ENCODE measurements around the gene LRRC8B. TPM values are rescaled to one million over a fixed set of nuclear protein-coding genes. Genes with fewer than 3 reads are reported as not detected.

The LRRC8B gene
- total RNA-seq, 1 experiment from 2014 or later: 9.7 TPM

- DNase-seq (ENCODE audit: unreplicated experiment): no peak
- no peak for TF ChIP-seq CTCF (IDR thresholded peaks at IDR 0.05; ENCODE audit: unreplicated experiment)
- H3K27ac Mint-ChIP-seq (ENCODE audit: low read depth, unreplicated experiment): peak overlapping the region; percentile 88
- H3K4me1 Mint-ChIP-seq (ENCODE audit: insufficient read depth, unreplicated experiment): peaks cover 17% of the 10 kb centered on the region
- intact Hi-C loops (cut with micrococcal nuclease): loop anchor here (2.0 kb wide), 1 partner anchor 20 kb away; no protein-coding TSS in a partner anchor
- no peaks in the 10 kb centered on the region for H3K27me3 Mint-ChIP-seq (ENCODE audit: insufficient read depth, unreplicated experiment)
- BruUV-seq (replicated peaks): no TSS peak
- POLR2A ChIA-PET: interaction anchor here (1.2 kb wide), 1 partner anchor 49 kb away, joined by 3 read pairs; no protein-coding TSS in a partner anchor
- H3K4me3 Mint-ChIP-seq (ENCODE audit: unreplicated experiment): peak overlapping the region; percentile 47
- H3K9me3 Mint-ChIP-seq (ENCODE audit: unreplicated experiment): no peaks in the 10 kb centered on the region
- no peaks in the 10 kb centered on the region for H3K36me3 Mint-ChIP-seq (ENCODE audit: insufficient read depth, unreplicated experiment)
- CTCF ChIA-PET: interaction anchor here (0.6 to 1.2 kb wide), 4 partner anchors 11 to 405 kb away, joined by 3 read pairs; no protein-coding TSS in a partner anchor
Observed at GRCh38 chr1:89575207-89575606, 50.6 kb downstream of the LRRC8B start.

- Mint-ChIP-seq H3K9me3 (ENCODE audit: unreplicated experiment) (no peaks in the 10 kb centered on the region), H3K27me3 (ENCODE audit: insufficient read depth, unreplicated experiment) (no peaks in the 10 kb centered on the region), H3K36me3 (ENCODE audit: insufficient read depth, unreplicated experiment) (no peaks in the 10 kb centered on the region), H3K27ac (ENCODE audit: low read depth, unreplicated experiment) (peak overlapping the region; percentile 88), H3K4me1 (ENCODE audit: insufficient read depth, unreplicated experiment) (peaks cover 17% of the 10 kb centered on the region), H3K4me3 (ENCODE audit: unreplicated experiment) (no peak overlapping the region)
- DNase-seq (ENCODE audit: unreplicated experiment): no peak
- POLR2A ChIA-PET: interaction anchor here (0.5 to 1.0 kb wide), 3 partner anchors 12 to 592 kb away, joined by 3 read pairs; no protein-coding TSS in a partner anchor
- CTCF ChIA-PET: interaction anchor here (1.2 kb wide), 1 partner anchor 23 kb away, joined by 4 read pairs; no protein-coding TSS in a partner anchor
- intact Hi-C loops (cut with micrococcal nuclease): no loop called here
- no peak for TF ChIP-seq CTCF (IDR thresholded peaks at IDR 0.05; ENCODE audit: unreplicated experiment)
- BruUV-seq (replicated peaks): no TSS peak
Observed at GRCh38 chr1:89576013-89576412, 51.4 kb downstream of the LRRC8B start.

GRCh38 chr1:89578151-89578550 is 53.5 kb downstream of the LRRC8B start:
- no TSS peak for BruUV-seq (replicated peaks)
- CTCF ChIA-PET: interaction anchor here (1.1 kb wide), 1 partner anchor 10 kb away, joined by 3 read pairs; no protein-coding TSS in a partner anchor
- POLR2A ChIA-PET: interaction anchor here (0.7 kb wide), 1 partner anchor 26 kb away, joined by 3 read pairs; no protein-coding TSS in a partner anchor
- Mint-ChIP-seq H3K9me3 (ENCODE audit: unreplicated experiment) (no peaks in the 10 kb centered on the region), H3K27ac (ENCODE audit: low read depth, unreplicated experiment) (no peak overlapping the region), H3K36me3 (ENCODE audit: insufficient read depth, unreplicated experiment) (peaks cover 6% of the 10 kb centered on the region), H3K4me1 (ENCODE audit: insufficient read depth, unreplicated experiment) (peaks cover 17% of the 10 kb centered on the region), H3K27me3 (ENCODE audit: insufficient read depth, unreplicated experiment) (no peaks in the 10 kb centered on the region), H3K4me3 (ENCODE audit: unreplicated experiment) (no peak overlapping the region)
- DNase-seq (ENCODE audit: unreplicated experiment): peak; percentile 23
- intact Hi-C loops (cut with micrococcal nuclease): no loop called here
- TF ChIP-seq CTCF (IDR thresholded peaks at IDR 0.05; ENCODE audit: unreplicated experiment): no peak

GRCh38 chr1:89578946-89579684 is 54.5 kb downstream of the LRRC8B start:
- ChIA-PET POLR2A (interaction anchor here (0.7 to 1.7 kb wide), 2 partner anchors 11 to 27 kb away, joined by 3 to 5 read pairs; no protein-coding TSS in a partner anchor), CTCF (interaction anchor here (1.1 to 2.2 kb wide), 5 partner anchors 9 to 184 kb away, joined by 3 to 12 read pairs (median 4); no protein-coding TSS in a partner anchor)
- Mint-ChIP-seq H3K4me3 (ENCODE audit: unreplicated experiment) (no peak overlapping the region), H3K36me3 (ENCODE audit: insufficient read depth, unreplicated experiment) (peaks cover 7% of the 10 kb centered on the region), H3K4me1 (ENCODE audit: insufficient read depth, unreplicated experiment) (peaks cover 17% of the 10 kb centered on the region), H3K27me3 (ENCODE audit: insufficient read depth, unreplicated experiment) (no peaks in the 10 kb centered on the region), H3K9me3 (ENCODE audit: unreplicated experiment) (no peaks in the 10 kb centered on the region), H3K27ac (ENCODE audit: low read depth, unreplicated experiment) (no peak overlapping the region)
- DNase-seq (ENCODE audit: unreplicated experiment): no peak
- no peak for TF ChIP-seq CTCF (IDR thresholded peaks at IDR 0.05; ENCODE audit: unreplicated experiment)
- BruUV-seq (replicated peaks): no TSS peak
- intact Hi-C loops (cut with micrococcal nuclease): no loop called here

Measured in MCF 10A (cell line).